GM23338 (cell line): Measurements from ENCODE around the gene TCF12. TPM values are rescaled to one million over a fixed set of nuclear protein-coding genes. Genes with fewer than 3 reads are reported as not detected.

Source experiments
- ATAC-seq: fragments of 200-7000 bp; cut with Tn5 transposase; 3 replicates; pipeline ENCODE4 v1.9.1; 2020
- DNase-seq: peaks from one replicate; pipeline ENCODE4 v3.0.0-alpha.2; 2015; ENCODE audit warnings: low spot score
- H2AFZ ChIP-seq: fragments of 200-600 bp; sonication (generic); 2 replicates; pipeline ENCODE4 v1.8.0; 2016; ENCODE audit warnings: antibody characterized with exemption, mild to moderate bottlenecking, moderate library complexity
- H3F3A ChIP-seq: fragments of 200-600 bp; sonication (generic); replicated peaks from 2 replicates; pipeline ENCODE4 v1.8.0; 2017; ENCODE audit warnings: antibody characterized with exemption, mixed run types, low read depth
- H3K27ac ChIP-seq: fragments of 200-600 bp; sonication (generic); 2 replicates; pipeline ENCODE4 v1.6.1; 2016; ENCODE audit warnings: low read depth
- H3K27me3 ChIP-seq: fragments of 200-600 bp; sonication (generic); 2 replicates; pipeline ENCODE4 v1.8.0; 2016; ENCODE audit warnings: mild to moderate bottlenecking, mixed run types, moderate library complexity; ENCODE audit not compliant: insufficient read depth
- H3K36me3 ChIP-seq: fragments of 200-600 bp; sonication (generic); 2 replicates; pipeline ENCODE4 v1.8.0; 2016; ENCODE audit warnings: mild to moderate bottlenecking; ENCODE audit not compliant: insufficient read depth
- H3K4me1 ChIP-seq: fragments of 200-600 bp; sonication (generic); 2 replicates; pipeline ENCODE4 v1.8.0; 2016; ENCODE audit warnings: mild to moderate bottlenecking, moderate library complexity; ENCODE audit not compliant: insufficient read depth
- H3K4me2 ChIP-seq: fragments of 200-600 bp; sonication (generic); 2 replicates; pipeline ENCODE4 v1.7.1; 2017; ENCODE audit warnings: mixed run types
- H3K4me3 ChIP-seq: fragments of 200-600 bp; sonication (generic); 2 replicates; pipeline ENCODE4 v1.6.1; 2016; ENCODE audit warnings: mixed run types
- H3K79me2 ChIP-seq: fragments of 200-600 bp; sonication (generic); replicated peaks from 2 replicates; pipeline ENCODE4 v1.8.0; 2017; ENCODE audit warnings: mild to moderate bottlenecking; ENCODE audit not compliant: insufficient read depth
- H3K9me2 ChIP-seq: fragments of 200-600 bp; sonication (generic); 2 replicates; pipeline ENCODE4 v1.8.0; 2017; ENCODE audit not compliant: insufficient read depth
- H4K20me1 ChIP-seq: fragments of 200-600 bp; sonication (generic); replicated peaks from 2 replicates; pipeline ENCODE4 v1.8.0; 2017; ENCODE audit warnings: mild to moderate bottlenecking; ENCODE audit not compliant: insufficient read depth
- H3K27ac Mint-ChIP-seq: 2 replicates; pipeline ENCODE4 v1.8.0; 2020; ENCODE audit warnings: inconsistent platforms, mild to moderate bottlenecking, moderate library complexity, mixed read lengths
- H3K27me3 Mint-ChIP-seq: 3 replicates; pipeline ENCODE4 v1.8.0; 2022; ENCODE audit warnings: low read depth, mild to moderate bottlenecking, moderate library complexity, mixed read lengths, inconsistent platforms; ENCODE audit not compliant: insufficient read depth, poor library complexity
- H3K36me3 Mint-ChIP-seq: 3 replicates; pipeline ENCODE4 v1.8.0; 2021; ENCODE audit warnings: low read depth, mild to moderate bottlenecking, inconsistent platforms, moderate library complexity, mixed read lengths
- H3K4me1 Mint-ChIP-seq: 3 replicates; pipeline ENCODE4 v1.8.0; 2020; ENCODE audit warnings: mild to moderate bottlenecking, inconsistent platforms, mixed read lengths
- H3K4me3 Mint-ChIP-seq: 3 replicates; pipeline ENCODE4 v1.8.0; 2021; ENCODE audit warnings: moderate library complexity, mild to moderate bottlenecking, inconsistent platforms, mixed read lengths
- H3K9me3 Mint-ChIP-seq: 3 replicates; pipeline ENCODE4 v1.8.0; 2020; ENCODE audit warnings: moderate library complexity, mild to moderate bottlenecking, inconsistent platforms, mixed read lengths
- CREB1 ChIP-seq: fragments of 250-450 bp; sonication (Bioruptor Pico); IDR thresholded peaks from 2 replicates; pipeline ENCODE4 v1.5.0; 2020; ENCODE audit warnings: low read depth, mild to moderate bottlenecking, moderate library complexity
- CTCF ChIP-seq, 2 experiments: fragments of 200-600 bp in 1 of 2; sonication (generic) in 1 of 2; conservative IDR thresholded peaks; 2 replicates each; pipeline versions ENCODE4 v1.5.1 to v1.6.1; 2016 to 2017; ENCODE audit warnings: antibody characterized with exemption in 2 of 2, low read depth in 2 of 2, mild to moderate bottlenecking in 2 of 2, moderate library complexity in 1 of 2
- EZH2 ChIP-seq: fragments of 200-600 bp; sonication (generic); IDR thresholded peaks from one replicate; pipeline ENCODE4 v1.8.0; 2017; ENCODE audit warnings: antibody characterized with exemption, mild to moderate bottlenecking, low read depth; ENCODE audit not compliant: unreplicated experiment
- EZH2phosphoT487 ChIP-seq: fragments of 200-600 bp; sonication (generic); IDR thresholded peaks from one replicate; pipeline ENCODE4 v1.8.1; 2018; ENCODE audit warnings: antibody characterized with exemption; ENCODE audit not compliant: unreplicated experiment
- JUNB ChIP-seq: IDR thresholded peaks from one replicate; pipeline ENCODE4 v1.6.1; 2016; ENCODE audit warnings: antibody characterized with exemption; ENCODE audit not compliant: unreplicated experiment
- NANOG ChIP-seq: IDR thresholded peaks from 2 replicates; pipeline ENCODE4 v1.6.1; 2016; ENCODE audit warnings: antibody characterized with exemption, borderline replicate concordance
- POLR2AphosphoS5 ChIP-seq: IDR thresholded peaks from 2 replicates; pipeline ENCODE4 v1.6.1; 2016; ENCODE audit warnings: antibody characterized with exemption, low read depth
- STAT1 ChIP-seq: IDR thresholded peaks from one replicate; pipeline ENCODE4 v1.6.1; 2016; ENCODE audit warnings: antibody characterized with exemption; ENCODE audit not compliant: unreplicated experiment
- ZNF114 ChIP-seq: fragments of 250-450 bp; sonication (Bioruptor Pico); IDR thresholded peaks from 2 replicates; pipeline ENCODE4 v1.5.0; 2020; ENCODE audit warnings: mild to moderate bottlenecking, moderate library complexity
- ZNF331 ChIP-seq: fragments of 250-450 bp; sonication (Bioruptor Pico); IDR thresholded peaks from 2 replicates; pipeline ENCODE4 v1.5.0; 2020; ENCODE audit warnings: low read depth, mild to moderate bottlenecking, moderate library complexity
- polyA plus RNA-seq: library from polyadenylated mRNA; unstranded; fragments of >200 nt; fragmentation: Nextera tagmentation; extraction: Ambion mirVana; gene quantifications from 2 replicates; pipeline ENCODE4 v1.2.1, GENCODE V29; 2016
- total RNA-seq: library from RNA; depleted of rRNA; stranded (reverse); fragments of >200 nt; shearing (Covaris generic); gene quantifications from 2 replicates; pipeline ENCODE4 v1.2.3, GENCODE V29; 2014
- TF ChIP-seq, protein P1 (sequence below): IDR thresholded peaks from 2 replicates; pipeline ENCODE4 v1.6.1; 2016; ENCODE audit warnings: antibody characterized with exemption
- TF ChIP-seq, protein P2 (sequence below): IDR thresholded peaks from one replicate; pipeline ENCODE4 v1.6.1; 2018; ENCODE audit warnings: antibody characterized with exemption; ENCODE audit not compliant: unreplicated experiment
- TF ChIP-seq, protein P3 (sequence below): fragments of 250-450 bp; sonication (Bioruptor Pico); IDR thresholded peaks from 2 replicates; pipeline ENCODE4 v1.5.0; 2020; ENCODE audit warnings: mild to moderate bottlenecking, moderate library complexity

Gene TCF12
- total and polyA plus RNA-seq, 2 experiments from 2014 or later, result 27.6 to 104 TPM

GRCh38 chr15:57332326-57332725, 413.9 kb downstream of the TCF12 start:
- no peaks in the 10 kb centered on the region for H3K27me3 ChIP-seq
- H3K4me2 ChIP-seq, result no peak overlapping the region
- no peak for DNase-seq
- Mint-ChIP-seq H3K9me3 (no peaks in the 10 kb centered on the region), H3K27me3 (peaks cover 9% of the 10 kb centered on the region), H3K27ac (no peak overlapping the region), H3K36me3 (no peaks in the 10 kb centered on the region), H3K4me1 (peaks cover 15% of the 10 kb centered on the region), H3K4me3 (no peak overlapping the region)
- TF ChIP-seq ZNF331 (CRISPR knock-in tag) (no peak), EZH2phosphoT487 (no peak), CTCF (conservative IDR thresholded peaks at IDR 0.05; ENCODE audit: low read depth in 2 of 2) (no peak), CREB1 (no peak), POLR2AphosphoS5 (no peak), STAT1 (no peak), NANOG (no peak), ZNF114 (CRISPR knock-in tag) (no peak), EZH2 (no peak), JUNB (no peak)
- TF ChIP-seq, protein P1, sequence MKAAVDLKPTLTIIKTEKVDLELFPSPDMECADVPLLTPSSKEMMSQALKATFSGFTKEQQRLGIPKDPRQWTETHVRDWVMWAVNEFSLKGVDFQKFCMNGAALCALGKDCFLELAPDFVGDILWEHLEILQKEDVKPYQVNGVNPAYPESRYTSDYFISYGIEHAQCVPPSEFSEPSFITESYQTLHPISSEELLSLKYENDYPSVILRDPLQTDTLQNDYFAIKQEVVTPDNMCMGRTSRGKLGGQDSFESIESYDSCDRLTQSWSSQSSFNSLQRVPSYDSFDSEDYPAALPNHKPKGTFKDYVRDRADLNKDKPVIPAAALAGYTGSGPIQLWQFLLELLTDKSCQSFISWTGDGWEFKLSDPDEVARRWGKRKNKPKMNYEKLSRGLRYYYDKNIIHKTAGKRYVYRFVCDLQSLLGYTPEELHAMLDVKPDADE, result no peak
- TF ChIP-seq, protein P2, sequence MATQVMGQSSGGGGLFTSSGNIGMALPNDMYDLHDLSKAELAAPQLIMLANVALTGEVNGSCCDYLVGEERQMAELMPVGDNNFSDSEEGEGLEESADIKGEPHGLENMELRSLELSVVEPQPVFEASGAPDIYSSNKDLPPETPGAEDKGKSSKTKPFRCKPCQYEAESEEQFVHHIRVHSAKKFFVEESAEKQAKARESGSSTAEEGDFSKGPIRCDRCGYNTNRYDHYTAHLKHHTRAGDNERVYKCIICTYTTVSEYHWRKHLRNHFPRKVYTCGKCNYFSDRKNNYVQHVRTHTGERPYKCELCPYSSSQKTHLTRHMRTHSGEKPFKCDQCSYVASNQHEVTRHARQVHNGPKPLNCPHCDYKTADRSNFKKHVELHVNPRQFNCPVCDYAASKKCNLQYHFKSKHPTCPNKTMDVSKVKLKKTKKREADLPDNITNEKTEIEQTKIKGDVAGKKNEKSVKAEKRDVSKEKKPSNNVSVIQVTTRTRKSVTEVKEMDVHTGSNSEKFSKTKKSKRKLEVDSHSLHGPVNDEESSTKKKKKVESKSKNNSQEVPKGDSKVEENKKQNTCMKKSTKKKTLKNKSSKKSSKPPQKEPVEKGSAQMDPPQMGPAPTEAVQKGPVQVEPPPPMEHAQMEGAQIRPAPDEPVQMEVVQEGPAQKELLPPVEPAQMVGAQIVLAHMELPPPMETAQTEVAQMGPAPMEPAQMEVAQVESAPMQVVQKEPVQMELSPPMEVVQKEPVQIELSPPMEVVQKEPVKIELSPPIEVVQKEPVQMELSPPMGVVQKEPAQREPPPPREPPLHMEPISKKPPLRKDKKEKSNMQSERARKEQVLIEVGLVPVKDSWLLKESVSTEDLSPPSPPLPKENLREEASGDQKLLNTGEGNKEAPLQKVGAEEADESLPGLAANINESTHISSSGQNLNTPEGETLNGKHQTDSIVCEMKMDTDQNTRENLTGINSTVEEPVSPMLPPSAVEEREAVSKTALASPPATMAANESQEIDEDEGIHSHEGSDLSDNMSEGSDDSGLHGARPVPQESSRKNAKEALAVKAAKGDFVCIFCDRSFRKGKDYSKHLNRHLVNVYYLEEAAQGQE, result no peak
- TF ChIP-seq, protein P3, sequence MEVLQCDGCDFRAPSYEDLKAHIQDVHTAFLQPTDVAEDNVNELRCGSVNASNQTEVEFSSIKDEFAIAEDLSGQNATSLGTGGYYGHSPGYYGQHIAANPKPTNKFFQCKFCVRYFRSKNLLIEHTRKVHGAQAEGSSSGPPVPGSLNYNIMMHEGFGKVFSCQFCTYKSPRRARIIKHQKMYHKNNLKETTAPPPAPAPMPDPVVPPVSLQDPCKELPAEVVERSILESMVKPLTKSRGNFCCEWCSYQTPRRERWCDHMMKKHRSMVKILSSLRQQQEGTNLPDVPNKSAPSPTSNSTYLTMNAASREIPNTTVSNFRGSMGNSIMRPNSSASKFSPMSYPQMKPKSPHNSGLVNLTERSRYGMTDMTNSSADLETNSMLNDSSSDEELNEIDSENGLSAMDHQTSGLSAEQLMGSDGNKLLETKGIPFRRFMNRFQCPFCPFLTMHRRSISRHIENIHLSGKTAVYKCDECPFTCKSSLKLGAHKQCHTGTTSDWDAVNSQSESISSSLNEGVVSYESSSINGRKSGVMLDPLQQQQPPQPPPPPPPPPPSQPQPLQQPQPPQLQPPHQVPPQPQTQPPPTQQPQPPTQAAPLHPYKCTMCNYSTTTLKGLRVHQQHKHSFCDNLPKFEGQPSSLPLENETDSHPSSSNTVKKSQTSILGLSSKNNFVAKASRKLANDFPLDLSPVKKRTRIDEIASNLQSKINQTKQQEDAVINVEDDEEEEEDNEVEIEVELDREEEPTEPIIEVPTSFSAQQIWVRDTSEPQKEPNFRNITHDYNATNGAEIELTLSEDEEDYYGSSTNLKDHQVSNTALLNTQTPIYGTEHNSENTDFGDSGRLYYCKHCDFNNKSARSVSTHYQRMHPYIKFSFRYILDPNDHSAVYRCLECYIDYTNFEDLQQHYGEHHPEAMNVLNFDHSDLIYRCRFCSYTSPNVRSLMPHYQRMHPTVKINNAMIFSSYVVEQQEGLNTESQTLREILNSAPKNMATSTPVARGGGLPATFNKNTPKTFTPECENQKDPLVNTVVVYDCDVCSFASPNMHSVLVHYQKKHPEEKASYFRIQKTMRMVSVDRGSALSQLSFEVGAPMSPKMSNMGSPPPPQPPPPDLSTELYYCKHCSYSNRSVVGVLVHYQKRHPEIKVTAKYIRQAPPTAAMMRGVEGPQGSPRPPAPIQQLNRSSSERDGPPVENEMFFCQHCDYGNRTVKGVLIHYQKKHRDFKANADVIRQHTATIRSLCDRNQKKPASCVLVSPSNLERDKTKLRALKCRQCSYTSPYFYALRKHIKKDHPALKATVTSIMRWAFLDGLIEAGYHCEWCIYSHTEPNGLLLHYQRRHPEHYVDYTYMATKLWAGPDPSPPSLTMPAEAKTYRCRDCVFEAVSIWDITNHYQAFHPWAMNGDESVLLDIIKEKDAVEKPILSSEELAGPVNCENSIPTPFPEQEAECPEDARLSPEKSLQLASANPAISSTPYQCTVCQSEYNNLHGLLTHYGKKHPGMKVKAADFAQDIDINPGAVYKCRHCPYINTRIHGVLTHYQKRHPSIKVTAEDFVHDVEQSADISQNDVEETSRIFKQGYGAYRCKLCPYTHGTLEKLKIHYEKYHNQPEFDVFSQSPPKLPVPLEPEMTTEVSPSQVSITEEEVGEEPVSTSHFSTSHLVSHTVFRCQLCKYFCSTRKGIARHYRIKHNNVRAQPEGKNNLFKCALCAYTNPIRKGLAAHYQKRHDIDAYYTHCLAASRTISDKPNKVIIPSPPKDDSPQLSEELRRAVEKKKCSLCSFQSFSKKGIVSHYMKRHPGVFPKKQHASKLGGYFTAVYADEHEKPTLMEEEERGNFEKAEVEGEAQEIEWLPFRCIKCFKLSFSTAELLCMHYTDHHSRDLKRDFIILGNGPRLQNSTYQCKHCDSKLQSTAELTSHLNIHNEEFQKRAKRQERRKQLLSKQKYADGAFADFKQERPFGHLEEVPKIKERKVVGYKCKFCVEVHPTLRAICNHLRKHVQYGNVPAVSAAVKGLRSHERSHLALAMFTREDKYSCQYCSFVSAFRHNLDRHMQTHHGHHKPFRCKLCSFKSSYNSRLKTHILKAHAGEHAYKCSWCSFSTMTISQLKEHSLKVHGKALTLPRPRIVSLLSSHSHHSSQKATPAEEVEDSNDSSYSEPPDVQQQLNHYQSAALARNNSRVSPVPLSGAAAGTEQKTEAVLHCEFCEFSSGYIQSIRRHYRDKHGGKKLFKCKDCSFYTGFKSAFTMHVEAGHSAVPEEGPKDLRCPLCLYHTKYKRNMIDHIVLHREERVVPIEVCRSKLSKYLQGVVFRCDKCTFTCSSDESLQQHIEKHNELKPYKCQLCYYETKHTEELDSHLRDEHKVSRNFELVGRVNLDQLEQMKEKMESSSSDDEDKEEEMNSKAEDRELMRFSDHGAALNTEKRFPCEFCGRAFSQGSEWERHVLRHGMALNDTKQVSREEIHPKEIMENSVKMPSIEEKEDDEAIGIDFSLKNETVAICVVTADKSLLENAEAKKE (CRISPR knock-in tag), result no peak
- no peaks in the 10 kb centered on the region for H3K79me2 ChIP-seq
- no peaks in the 10 kb centered on the region for H3K36me3 ChIP-seq
- H4K20me1 ChIP-seq, result no peaks in the 10 kb centered on the region
- no peak overlapping the region; the same call in 1 of the 2 replicates for H2AFZ ChIP-seq
- H3K27ac ChIP-seq, result no peak overlapping the region
- no peaks in the 10 kb centered on the region for H3K4me1 ChIP-seq
- ATAC-seq, result no peak
- H3F3A ChIP-seq, result no peaks in the 10 kb centered on the region
- H3K9me2 ChIP-seq, result no peaks in the 10 kb centered on the region
- no peak overlapping the region for H3K4me3 ChIP-seq
